NCI-H526 treated with DMSO at 0.1 percent for 48 hours (cell line): Measurements from ENCODE around the gene NRG3.

ENCODE experiments used
- DNase-seq: peaks from one replicate; lab custom pipeline; 2025; lab: John Stamatoyannopoulos, UW

Gene NRG3

DNA sequence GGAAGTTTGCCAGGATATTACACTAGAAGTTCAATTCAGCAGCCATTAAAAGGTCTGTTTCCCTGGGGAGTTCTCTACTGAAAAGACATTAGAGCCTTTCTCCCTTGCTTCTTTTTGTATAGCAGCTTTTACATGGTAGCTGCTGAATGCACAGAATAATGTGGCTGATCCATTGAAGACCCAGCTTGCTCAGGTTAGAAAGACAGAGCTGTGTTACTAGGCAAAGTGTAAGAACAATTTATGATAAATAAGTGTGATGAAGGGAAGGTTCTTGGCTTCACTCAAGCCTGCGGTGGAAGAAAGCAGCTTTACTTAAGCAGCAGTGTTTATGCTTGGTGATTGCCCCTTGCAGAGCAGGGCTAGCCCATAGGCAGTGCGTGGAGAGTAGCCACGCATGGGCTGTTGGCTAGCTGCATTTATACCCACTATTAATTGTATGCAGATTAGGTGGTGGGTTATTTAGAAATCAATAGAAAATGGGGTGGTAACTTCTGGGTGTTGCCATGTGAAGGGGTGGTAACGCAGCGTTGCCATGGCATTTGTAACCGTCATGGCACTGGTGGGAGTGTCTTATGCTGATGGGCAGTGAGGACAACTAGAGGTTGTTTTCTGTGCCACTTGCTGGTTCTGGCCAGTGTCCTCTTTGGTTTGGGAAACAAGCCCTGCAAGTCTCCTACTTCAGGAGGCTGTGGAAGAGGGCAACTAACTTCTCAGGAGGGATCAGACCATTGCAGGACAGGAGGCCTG is 942.9 kb downstream of the NRG3 start:
- no peak for DNase-seq

GRCh38 chr10:82821043-82821442 is 946.0 kb downstream of the NRG3 start:
- no peak for DNase-seq

DNA sequence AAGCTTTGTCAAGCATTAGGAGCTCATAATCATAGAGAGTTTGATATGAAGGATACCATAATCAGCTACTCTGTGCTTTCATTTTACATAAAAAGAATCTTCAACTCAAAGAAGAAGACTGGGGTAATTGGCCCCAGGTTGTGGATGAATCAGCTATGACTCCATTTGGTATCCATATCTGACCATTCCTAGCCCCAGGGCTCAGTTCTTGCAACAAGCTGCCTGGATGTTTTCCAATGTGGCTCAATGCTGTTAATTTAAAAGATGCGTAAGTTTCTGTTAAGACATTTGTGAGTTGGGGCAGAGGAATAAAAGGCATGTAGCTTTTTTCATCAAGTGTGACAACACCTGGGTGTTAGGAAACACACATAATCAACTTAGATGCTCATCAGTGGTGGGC is 951.1 kb downstream of the NRG3 start:
- DNase-seq, result no peak

DNA sequence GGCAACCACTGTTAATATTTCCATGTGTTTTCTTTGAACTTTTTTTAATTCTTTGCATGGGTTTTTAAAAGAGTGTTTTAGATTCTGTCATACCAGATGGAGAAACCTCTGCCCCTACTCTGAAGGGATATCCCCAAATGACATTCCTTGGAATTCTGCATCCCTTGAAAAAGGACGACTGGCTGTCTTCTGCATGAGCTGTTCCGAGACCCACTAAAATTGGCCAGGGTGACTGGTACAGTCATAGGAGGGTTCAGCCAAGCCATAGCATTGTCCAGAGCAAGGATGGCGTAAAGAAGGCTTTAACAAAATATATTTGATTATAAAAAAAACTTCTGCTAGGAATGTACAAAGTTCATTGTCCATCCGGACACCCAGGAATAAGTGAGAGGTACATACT is 952.9 kb downstream of the NRG3 start:
- no peak for DNase-seq

DNA sequence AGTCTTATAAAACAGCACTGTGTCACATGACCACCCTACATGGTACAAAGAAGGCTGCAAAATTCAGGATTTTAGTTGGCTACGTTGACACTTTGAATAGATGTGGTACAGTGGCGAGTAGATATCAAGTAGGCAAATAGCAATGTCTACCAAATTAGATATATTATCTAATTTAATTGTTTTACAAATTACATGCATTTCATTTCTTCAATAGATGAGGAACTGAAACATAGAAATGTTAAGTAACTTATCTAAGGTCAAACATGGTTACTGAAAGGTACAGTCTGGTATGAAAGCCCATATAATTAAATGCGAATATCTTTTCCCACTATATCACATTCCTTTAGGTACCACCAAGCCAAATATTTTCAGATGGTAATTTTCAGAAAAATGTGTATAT is 972.2 kb downstream of the NRG3 start:
- DNase-seq, result no peak

DNA sequence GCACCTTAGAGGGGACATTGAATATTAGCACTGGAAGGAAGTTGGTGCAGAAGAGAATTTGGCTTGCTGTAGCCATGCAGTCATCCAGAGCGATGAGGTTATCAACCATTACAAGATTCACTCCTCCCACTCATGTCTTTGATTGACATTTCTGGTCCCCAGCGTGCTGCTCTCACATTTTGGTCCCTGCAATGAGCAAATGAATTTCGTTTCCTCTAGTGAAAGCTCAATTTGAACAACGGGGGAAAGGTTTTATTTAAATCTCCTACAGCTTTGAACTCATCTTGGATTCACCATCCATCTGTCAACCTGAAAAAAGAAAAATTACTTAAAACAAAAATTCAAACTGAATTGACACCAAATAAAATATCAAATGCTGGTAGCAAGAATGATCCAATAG is 975.2 kb downstream of the NRG3 start:
- no peak for DNase-seq

DNA sequence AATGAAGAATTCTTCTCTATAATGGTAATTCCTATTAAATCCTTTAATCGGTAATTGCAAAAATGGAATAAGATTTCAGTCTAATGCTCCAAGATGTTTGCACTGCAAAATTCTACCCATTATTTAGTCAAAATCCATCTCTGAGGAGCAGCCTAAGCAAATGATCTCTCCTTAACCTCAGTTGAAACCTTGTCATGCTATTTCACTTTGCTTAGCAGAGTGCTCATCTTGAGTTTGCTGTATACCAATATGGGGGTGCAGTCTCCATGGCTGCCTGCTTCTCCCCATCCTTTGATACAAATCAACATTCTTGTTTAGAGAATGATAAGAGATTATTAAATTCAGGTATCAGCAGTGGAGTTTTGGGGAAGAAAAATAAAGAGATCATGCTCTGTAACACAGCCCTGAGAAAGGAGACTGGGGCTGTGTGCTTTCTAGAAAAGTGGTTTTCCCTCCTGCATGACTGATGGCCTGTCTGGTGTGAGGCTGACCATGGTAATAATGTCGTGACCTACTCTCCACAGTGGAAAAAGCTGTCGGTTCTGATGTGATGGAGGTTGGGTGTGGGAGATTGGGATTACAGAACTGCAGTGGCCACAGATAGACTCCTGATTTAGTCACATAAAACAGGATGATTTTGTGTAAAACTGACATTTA is 982.1 kb downstream of the NRG3 start:
- DNase-seq, result no peak

DNA sequence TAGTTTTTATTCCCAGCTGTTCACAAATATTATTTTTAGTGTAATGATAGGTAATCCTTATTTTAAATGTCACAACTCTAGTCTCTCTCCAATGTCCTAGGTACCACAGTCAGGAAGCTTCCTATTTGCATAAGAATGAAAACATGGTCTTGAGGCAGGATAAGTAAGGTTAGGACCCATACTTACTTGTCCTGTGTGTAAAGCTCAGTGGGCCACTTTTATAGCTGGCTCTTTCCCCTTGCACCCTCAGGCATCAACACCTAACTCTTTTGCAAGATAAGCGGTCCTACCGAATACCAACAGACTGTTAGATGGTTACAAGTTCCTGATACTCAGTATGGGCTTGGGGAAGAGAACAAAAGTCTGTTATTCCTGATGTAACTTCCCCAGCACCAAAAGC is 986.9 kb downstream of the NRG3 start:
- DNase-seq, result no peak

- DNase-seq, result no peak
These were observed 990.4 kb downstream of the NRG3 start for GRCh38 chr10:82865366-82865765.

- no peak for DNase-seq
These were observed 991.5 kb downstream of the NRG3 start for GRCh38 chr10:82866424-82867020.

DNA sequence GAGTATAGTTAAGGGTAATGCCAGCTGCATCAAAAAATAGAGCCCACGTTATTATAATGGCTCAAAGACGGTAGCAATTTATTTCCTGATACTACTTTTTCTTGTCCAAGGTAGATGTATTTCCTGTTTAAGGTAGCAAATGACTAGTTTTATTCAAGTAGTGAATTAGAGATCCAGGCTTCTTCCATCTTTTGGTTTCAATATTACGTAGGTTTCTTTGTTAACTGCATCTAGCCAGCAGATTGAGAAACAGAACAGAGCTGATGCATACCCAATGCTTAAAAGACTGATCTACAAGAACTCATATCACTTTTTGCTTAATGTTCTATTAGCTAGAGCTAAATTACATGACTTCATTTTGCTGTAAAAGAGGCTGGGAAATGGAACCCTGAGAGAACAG is 992.1 kb downstream of the NRG3 start:
- no peak for DNase-seq

DNA sequence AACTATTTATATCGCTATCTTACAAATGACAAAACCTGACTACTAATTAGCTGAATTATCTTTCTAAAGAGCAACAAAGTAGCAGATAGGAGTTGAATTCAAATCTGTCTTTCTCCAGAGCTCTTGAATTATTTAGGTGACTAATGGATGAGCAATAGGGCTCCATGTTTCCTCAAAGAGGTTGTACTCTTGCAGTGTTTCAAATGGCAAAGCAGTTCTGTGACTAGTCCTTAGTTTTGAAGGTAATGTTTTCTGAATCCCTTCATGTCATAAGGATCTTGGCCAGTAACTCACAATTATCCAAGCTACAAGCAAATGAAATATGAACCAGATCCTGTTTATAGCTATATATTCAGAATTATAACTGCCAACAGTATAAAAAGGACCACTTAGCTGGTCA is 999.7 kb downstream of the NRG3 start:
- DNase-seq, result no peak

DNA sequence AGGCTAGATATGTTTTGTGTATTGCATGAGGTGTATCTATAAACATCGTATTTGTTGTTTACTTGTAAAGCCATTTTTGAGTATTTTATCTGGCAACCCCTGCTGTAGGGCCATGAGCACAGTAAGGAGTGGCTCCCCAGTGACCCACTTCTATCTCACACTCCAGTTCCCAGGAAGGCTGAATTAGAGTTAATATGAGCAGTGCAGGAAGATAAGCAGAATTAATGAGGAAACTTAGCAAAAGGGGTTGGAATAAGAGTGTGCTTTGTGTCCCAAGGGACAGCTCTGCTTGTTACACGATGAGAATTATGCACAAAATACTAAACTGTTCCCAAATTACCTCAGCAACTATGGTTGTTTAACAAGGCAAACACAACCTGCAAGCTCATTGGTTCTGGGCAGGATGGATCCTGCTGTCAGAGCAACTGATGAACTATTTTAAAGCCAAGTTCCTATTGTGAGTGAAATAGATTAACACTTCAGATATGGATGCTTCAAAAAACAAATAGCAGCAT is 1005.8 kb downstream of the NRG3 start:
- DNase-seq, result no peak

GRCh38 chr10:82882722-82883121 is 1007.7 kb downstream of the NRG3 start:
- DNase-seq, result no peak

DNA sequence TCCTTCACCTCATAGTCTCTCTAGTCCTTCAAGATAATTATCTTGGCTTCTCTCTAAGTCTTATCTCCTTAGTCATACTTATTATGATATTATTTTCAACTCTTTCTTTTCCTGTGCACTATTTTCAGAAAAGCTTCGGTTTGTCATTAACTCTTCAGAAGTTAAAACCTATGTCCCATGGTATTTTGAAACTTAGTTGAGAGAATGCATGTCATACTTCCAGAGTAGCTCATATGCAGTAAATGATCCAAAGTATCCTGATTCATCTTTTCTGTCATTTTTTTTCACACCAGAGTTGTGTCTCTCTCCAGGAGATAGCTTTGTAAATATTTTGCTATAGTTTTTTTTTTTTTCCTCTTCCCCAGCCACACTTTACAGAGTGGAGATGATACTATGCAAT is 1008.6 kb downstream of the NRG3 start:
- no peak for DNase-seq

GRCh38 chr10:82887488-82887887 is 1012.5 kb downstream of the NRG3 start:
- no peak for DNase-seq

DNA sequence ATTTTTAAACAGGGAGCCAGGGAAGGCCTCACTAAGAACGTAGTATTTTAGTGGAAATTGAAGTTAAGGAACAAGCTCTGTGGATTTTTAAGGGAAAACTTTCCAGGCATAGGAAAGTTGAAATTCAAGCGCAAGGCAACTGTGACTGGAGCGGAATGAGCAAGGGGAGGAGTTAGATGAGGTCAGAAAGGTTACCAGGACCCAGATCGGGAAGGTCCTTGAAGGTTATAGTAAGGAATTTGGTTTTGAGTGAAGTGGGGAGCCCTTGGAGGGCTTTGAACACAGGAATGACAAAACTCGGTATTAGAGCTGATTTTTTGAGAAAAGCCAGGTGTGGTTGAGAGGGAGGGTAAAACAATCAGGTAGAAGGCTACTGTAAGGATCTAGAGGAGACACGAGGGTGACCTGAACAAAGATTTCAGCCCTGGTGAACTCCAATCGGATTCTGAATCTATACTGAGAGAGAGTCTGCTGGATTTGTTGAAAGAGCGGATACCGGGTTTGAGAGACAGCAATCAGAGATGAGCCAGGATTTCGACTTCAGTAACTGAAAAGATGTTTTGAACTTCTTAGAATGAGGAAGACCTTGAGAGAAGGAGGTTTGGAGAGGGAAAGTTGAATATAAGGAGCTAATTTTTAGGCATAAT is 1013.9 kb downstream of the NRG3 start:
- DNase-seq, result no peak

DNA sequence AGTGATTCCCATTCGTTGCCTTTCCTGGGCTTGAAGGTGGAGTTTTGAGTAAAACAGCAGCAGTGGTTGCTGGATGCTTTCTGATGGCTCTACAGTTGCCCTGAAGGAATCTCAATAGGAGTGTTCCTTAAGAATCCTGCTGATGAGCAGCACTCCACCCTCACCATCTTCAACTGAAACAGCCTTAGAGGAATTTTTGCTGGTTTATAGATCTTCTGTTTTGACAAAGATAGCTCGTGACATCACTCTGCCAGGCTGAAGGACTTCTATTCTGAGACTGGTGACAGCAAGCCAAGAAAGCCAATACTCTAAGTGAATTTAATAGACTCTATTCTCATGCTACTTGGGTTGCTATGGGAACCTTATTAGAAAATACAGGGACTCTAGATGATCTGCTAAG is 1014.7 kb downstream of the NRG3 start:
- no peak for DNase-seq

GRCh38 chr10:82890573-82890972 is 1015.6 kb downstream of the NRG3 start:
- no peak for DNase-seq

GRCh38 chr10:82908096-82908495 is 1033.1 kb downstream of the NRG3 start:
- no peak for DNase-seq

DNA sequence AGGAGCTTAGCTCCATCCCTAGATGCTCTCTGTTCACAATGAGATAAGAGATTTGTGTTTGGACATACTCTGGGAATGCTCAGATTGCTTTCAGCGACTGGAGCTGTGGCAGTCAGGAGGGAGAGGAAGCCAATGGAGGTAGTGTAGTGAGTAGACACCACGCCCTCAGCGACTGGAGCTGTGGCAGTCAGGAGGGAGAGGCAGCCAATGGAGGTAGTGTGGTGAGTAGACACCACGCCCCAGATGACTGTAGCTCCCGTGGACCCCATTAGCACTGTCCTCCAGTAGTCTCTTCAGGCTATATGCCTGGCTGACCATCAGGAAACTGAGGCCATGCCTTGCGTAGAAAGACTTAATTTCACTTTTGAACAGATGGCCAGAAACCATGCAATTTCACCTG is 1033.8 kb downstream of the NRG3 start:
- no peak for DNase-seq

DNA sequence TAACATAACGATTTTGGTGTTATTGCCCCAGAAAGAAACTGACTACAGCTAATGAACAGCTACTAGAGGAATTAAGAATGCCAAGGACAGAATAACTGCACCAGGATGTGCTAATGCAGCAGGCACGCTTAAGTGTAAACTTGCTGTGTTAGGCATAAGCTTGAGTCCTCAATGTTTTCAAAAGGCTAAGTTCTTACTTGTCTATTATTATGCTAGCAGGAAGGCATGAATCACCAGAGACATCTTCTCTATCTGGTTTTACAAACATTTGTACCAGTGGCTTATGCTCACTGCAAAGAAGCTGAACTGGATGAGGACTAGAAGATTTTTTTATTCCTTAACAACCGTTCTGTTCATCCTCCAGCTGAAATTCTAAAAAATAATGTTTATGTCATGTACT is 1035.3 kb downstream of the NRG3 start:
- no peak for DNase-seq

DNA sequence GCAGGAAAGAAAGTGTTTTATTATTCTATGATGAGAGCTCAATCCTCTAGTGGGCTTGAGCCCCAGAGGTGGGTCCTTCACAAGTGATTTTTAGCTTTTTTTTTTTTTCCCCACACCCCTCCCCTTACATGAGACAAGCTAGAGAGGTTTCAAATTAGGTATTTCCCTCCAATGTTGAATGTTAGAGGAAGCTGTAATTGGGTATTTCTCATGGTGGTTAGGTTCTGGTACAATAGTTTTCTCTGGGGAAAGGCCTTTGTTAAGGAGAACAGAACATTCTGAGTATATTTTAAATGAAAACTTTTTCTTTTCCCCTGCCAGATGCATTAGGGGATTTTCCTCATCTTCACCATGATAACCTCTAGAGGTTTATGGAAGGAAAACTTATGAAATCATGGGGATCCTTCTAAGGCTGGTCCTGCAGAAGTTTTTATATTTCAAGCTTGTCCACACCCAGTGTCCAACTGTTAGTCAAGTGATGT is 1039.7 kb downstream of the NRG3 start:
- no peak for DNase-seq
